Neural cell (in vitro differentiated cells): ENCODE results near the gene VAV3. TPM values are rescaled to one million over a fixed set of nuclear protein-coding genes. Genes with fewer than 3 reads are reported as not detected.

ENCODE experiments used
- H2AFZ ChIP-seq: fragments of 200-600, 300-800 bp; sonication (generic), shearing (Covaris generic); 2 replicates; pipeline ENCODE4 v1.6.0; 2014; ENCODE audit warnings: low read depth, mild to moderate bottlenecking, antibody characterized with exemption, low read length, moderate library complexity
- H3F3A ChIP-seq: fragments of 200-600 bp; shearing (Covaris generic); 2 replicates; pipeline ENCODE4 v1.6.1; 2016; ENCODE audit warnings: mild to moderate bottlenecking, moderate library complexity, mixed read lengths, antibody characterized with exemption, low read length; ENCODE audit not compliant: insufficient read depth, poor library complexity, severe bottlenecking
- H3K27ac ChIP-seq: fragments of 200-600, 300-800 bp; sonication (generic), shearing (Covaris generic); 2 replicates; pipeline ENCODE4 v1.5.1; 2014; ENCODE audit warnings: mild to moderate bottlenecking, low read length, moderate library complexity
- H3K27me3 ChIP-seq: fragments of 300-800, 200-600 bp; sonication (generic), shearing (Covaris generic); 2 replicates; pipeline ENCODE4 v1.6.0; 2014; ENCODE audit warnings: mild to moderate bottlenecking, low read depth, low read length, moderate library complexity; ENCODE audit not compliant: insufficient read depth
- H3K36me3 ChIP-seq: fragments of 300-800, 200-600 bp; sonication (generic), shearing (Covaris generic); 2 replicates; pipeline ENCODE4 v1.5.1; 2014; ENCODE audit warnings: mild to moderate bottlenecking, antibody characterized with exemption, low read length, moderate library complexity; ENCODE audit not compliant: insufficient read depth
- H3K4me2 ChIP-seq: fragments of 300-800, 200-600 bp; sonication (generic), shearing (Covaris generic); 2 replicates; pipeline ENCODE4 v1.6.0; 2014; ENCODE audit warnings: mild to moderate bottlenecking, low read length
- H3K4me3 ChIP-seq: fragments of 300-800, 200-600 bp; sonication (generic), shearing (Covaris generic); 2 replicates; pipeline ENCODE4 v1.5.1; 2014; ENCODE audit warnings: mild to moderate bottlenecking, low read length, moderate library complexity
- H3K79me2 ChIP-seq: fragments of 200-600 bp; shearing (Covaris generic); replicated peaks from 2 replicates; pipeline ENCODE4 v1.6.0; 2014; ENCODE audit warnings: mild to moderate bottlenecking, low read length, moderate library complexity; ENCODE audit not compliant: insufficient read depth
- H3K9ac ChIP-seq: fragments of 300-800, 200-600 bp; sonication (generic), shearing (Covaris generic); 2 replicates; pipeline ENCODE4 v1.6.1; 2016; ENCODE audit warnings: mild to moderate bottlenecking, low read length, mixed read lengths
- H3K9me2 ChIP-seq: fragments of 200-600 bp; shearing (Covaris generic); 2 replicates; pipeline ENCODE4 v1.6.1; 2016; ENCODE audit warnings: mild to moderate bottlenecking, low read length, mixed read lengths; ENCODE audit not compliant: insufficient read depth
- H3K9me3 ChIP-seq: fragments of 200-600, 300-800 bp; sonication (generic), shearing (Covaris generic); 2 replicates; pipeline ENCODE4 v1.6.1; 2016; ENCODE audit warnings: mild to moderate bottlenecking, mixed run types, low read length, moderate library complexity, mixed read lengths
- H4K20me1 ChIP-seq: fragments of 200-600 bp; shearing (Covaris generic); 2 replicates; pipeline ENCODE4 v1.6.1; 2016; ENCODE audit warnings: mild to moderate bottlenecking, mixed run types; ENCODE audit not compliant: insufficient read depth
- EP300 ChIP-seq: fragments of 450-650 bp; conservative IDR thresholded peaks from 2 replicates; pipeline ENCODE4 v1.6.1; 2014; ENCODE audit warnings: antibody characterized with exemption, mild to moderate bottlenecking, moderate library complexity; ENCODE audit not compliant: poor library complexity, severe bottlenecking
- EZH2 ChIP-seq: fragments of 200-600, 300-800 bp; shearing (Covaris generic), sonication (generic); IDR thresholded peaks from 2 replicates; pipeline ENCODE4 v1.6.1; 2014; ENCODE audit warnings: antibody characterized with exemption, low read length, borderline replicate concordance, mild to moderate bottlenecking; ENCODE audit not compliant: insufficient read depth, poor library complexity, severe bottlenecking
- MXI1 ChIP-seq: fragments of 450-650 bp; conservative IDR thresholded peaks from 2 replicates; pipeline ENCODE4 v1.6.1; 2014; ENCODE audit warnings: antibody characterized with exemption, mild to moderate bottlenecking; ENCODE audit not compliant: poor library complexity, severe bottlenecking
- POLR2AphosphoS5 ChIP-seq: IDR thresholded peaks from 2 replicates; pipeline ENCODE4 v1.6.1; 2012
- RAD21 ChIP-seq: fragments of 450-650 bp; conservative IDR thresholded peaks from 2 replicates; pipeline ENCODE4 v1.6.1; 2014; ENCODE audit warnings: antibody characterized with exemption, mild to moderate bottlenecking, moderate library complexity
- SMC3 ChIP-seq: fragments of 450-650 bp; conservative IDR thresholded peaks from 2 replicates; pipeline ENCODE4 v1.6.1; 2014; ENCODE audit warnings: antibody characterized with exemption, mild to moderate bottlenecking, moderate library complexity; ENCODE audit not compliant: poor library complexity
- TAF1 ChIP-seq: IDR thresholded peaks from 2 replicates; pipeline ENCODE4 v1.6.1; 2012; ENCODE audit warnings: low read depth
- polyA plus RNA-seq: library from polyadenylated mRNA; depleted of rRNA; stranded (reverse); fragments of >200 nt; gene quantifications from 2 replicates; pipeline ENCODE4 v1.2.3, GENCODE V29; 2014
- TF ChIP-seq, protein P1 (sequence below): IDR thresholded peaks from 2 replicates; pipeline ENCODE4 v1.6.1; 2012; ENCODE audit warnings: borderline replicate concordance
- TF ChIP-seq, protein P2 (sequence below): fragments of 450-650 bp; IDR thresholded peaks from 2 replicates; pipeline ENCODE4 v1.5.1; 2014; ENCODE audit warnings: antibody characterized with exemption, mild to moderate bottlenecking, moderate library complexity; ENCODE audit not compliant: poor library complexity, severe bottlenecking

The VAV3 gene
- polyA plus RNA-seq, 1 donor from 2014 or later, result 7.6 TPM

DNA sequence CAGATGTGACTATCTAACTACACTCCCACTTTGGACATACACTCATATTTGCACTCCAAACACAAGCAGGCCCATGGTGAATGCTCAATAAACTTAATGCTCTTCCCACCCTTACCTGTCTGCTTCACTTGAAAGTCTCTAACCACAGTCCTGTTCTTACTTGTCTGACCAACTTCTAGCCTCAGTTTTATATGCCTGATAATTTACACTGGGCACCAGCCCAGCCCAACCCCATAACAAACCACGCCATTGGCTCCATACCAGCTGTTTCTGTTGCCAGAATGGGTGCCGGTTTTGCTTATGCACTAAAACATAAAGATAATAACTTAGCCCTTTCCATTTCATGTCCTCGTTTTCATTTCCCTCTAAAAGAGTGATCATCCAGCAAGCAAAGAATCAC lies 428.7 kb downstream of the VAV3 start:
- H3K9ac ChIP-seq, result no peak overlapping the region
- no peak overlapping the region for H2AFZ ChIP-seq

DNA sequence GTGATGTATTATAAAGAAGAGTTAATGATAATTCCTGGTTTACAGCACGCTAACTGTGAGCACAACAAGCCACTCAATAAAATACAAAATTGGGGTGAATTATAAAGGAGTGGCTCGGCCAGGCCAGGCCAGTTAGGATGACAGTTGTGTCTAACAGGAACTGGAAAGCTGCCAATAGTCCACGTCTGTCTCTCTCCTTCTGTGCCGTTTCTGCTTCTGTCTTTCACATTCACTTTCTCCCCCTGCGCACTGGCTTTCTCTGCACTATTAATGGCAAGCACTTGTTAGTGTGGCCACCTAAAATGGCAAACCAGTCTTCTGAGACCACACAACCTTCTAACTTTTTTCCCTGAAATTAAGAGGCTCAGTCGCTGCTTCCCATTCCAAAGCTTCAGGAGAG lies 429.9 kb downstream of the VAV3 start:
- Histone ChIP-seq H3K27me3 (no peaks in the 10 kb centered on the region), H3K4me2 (no peak overlapping the region), H4K20me1 (no peaks in the 10 kb centered on the region), H3K27ac (no peak overlapping the region), H3K9ac (no peak overlapping the region), H3K9me2 (no peaks in the 10 kb centered on the region), H3K4me3 (no peak overlapping the region), H3K36me3 (no peaks in the 10 kb centered on the region), H3K9me3 (no peaks in the 10 kb centered on the region), H3F3A (no peaks in the 10 kb centered on the region), H3K79me2 (no peaks in the 10 kb centered on the region), H2AFZ (no peak overlapping the region)
- no peak for TF ChIP-seq EZH2
- no peak for TF ChIP-seq MXI1
- TF ChIP-seq, protein P1, sequence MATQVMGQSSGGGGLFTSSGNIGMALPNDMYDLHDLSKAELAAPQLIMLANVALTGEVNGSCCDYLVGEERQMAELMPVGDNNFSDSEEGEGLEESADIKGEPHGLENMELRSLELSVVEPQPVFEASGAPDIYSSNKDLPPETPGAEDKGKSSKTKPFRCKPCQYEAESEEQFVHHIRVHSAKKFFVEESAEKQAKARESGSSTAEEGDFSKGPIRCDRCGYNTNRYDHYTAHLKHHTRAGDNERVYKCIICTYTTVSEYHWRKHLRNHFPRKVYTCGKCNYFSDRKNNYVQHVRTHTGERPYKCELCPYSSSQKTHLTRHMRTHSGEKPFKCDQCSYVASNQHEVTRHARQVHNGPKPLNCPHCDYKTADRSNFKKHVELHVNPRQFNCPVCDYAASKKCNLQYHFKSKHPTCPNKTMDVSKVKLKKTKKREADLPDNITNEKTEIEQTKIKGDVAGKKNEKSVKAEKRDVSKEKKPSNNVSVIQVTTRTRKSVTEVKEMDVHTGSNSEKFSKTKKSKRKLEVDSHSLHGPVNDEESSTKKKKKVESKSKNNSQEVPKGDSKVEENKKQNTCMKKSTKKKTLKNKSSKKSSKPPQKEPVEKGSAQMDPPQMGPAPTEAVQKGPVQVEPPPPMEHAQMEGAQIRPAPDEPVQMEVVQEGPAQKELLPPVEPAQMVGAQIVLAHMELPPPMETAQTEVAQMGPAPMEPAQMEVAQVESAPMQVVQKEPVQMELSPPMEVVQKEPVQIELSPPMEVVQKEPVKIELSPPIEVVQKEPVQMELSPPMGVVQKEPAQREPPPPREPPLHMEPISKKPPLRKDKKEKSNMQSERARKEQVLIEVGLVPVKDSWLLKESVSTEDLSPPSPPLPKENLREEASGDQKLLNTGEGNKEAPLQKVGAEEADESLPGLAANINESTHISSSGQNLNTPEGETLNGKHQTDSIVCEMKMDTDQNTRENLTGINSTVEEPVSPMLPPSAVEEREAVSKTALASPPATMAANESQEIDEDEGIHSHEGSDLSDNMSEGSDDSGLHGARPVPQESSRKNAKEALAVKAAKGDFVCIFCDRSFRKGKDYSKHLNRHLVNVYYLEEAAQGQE, result no peak
- TF ChIP-seq EP300, result no peak
- no peak for TF ChIP-seq SMC3
- no peak for TF ChIP-seq RAD21
- TF ChIP-seq, protein P2, sequence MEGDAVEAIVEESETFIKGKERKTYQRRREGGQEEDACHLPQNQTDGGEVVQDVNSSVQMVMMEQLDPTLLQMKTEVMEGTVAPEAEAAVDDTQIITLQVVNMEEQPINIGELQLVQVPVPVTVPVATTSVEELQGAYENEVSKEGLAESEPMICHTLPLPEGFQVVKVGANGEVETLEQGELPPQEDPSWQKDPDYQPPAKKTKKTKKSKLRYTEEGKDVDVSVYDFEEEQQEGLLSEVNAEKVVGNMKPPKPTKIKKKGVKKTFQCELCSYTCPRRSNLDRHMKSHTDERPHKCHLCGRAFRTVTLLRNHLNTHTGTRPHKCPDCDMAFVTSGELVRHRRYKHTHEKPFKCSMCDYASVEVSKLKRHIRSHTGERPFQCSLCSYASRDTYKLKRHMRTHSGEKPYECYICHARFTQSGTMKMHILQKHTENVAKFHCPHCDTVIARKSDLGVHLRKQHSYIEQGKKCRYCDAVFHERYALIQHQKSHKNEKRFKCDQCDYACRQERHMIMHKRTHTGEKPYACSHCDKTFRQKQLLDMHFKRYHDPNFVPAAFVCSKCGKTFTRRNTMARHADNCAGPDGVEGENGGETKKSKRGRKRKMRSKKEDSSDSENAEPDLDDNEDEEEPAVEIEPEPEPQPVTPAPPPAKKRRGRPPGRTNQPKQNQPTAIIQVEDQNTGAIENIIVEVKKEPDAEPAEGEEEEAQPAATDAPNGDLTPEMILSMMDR, result no peak
- no peak for TF ChIP-seq POLR2AphosphoS5
- TF ChIP-seq TAF1, result no peak

More for the DNA sequence above, 428.7 kb downstream of the VAV3 start:
- H3K9me3 ChIP-seq, result no peaks in the 10 kb centered on the region
- no peaks in the 10 kb centered on the region for H4K20me1 ChIP-seq
- H3K36me3 ChIP-seq, result no peaks in the 10 kb centered on the region
- TF ChIP-seq, protein P1, result no peak
- TF ChIP-seq, protein P2, result no peak
- TF ChIP-seq SMC3 (no peak), TAF1 (no peak), EZH2 (no peak), POLR2AphosphoS5 (no peak), MXI1 (no peak), EP300 (no peak), RAD21 (no peak)
- H3K9me2 ChIP-seq, result no peaks in the 10 kb centered on the region
- no peaks in the 10 kb centered on the region for H3K79me2 ChIP-seq
- H3K4me3 ChIP-seq, result no peak overlapping the region
- H3F3A ChIP-seq, result no peaks in the 10 kb centered on the region
- no peaks in the 10 kb centered on the region for H3K27me3 ChIP-seq
- no peak overlapping the region for H3K27ac ChIP-seq
- H3K4me2 ChIP-seq, result no peak overlapping the region
